ENCODE results near the gene UMODL1.

DNA sequence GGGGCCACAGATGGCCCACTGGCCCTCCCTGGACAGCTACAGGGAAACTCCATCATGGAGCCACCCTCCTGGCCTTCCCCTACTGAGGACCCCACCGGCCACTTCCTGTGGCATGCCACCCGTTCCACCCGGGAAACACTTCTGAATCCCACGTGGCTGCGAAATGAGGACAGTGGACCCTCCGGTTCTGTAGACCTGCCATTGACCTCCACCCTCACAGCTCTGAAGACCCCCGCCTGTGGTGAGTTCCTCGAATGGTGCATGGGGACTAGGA is 40.3 kb downstream of the UMODL1 start:
- no peak for TF ChIP-seq TCF7L2 (IDR thresholded peaks at IDR 0.05; ENCODE audit: low read depth, low read length)
- TF ChIP-seq, protein P1, sequence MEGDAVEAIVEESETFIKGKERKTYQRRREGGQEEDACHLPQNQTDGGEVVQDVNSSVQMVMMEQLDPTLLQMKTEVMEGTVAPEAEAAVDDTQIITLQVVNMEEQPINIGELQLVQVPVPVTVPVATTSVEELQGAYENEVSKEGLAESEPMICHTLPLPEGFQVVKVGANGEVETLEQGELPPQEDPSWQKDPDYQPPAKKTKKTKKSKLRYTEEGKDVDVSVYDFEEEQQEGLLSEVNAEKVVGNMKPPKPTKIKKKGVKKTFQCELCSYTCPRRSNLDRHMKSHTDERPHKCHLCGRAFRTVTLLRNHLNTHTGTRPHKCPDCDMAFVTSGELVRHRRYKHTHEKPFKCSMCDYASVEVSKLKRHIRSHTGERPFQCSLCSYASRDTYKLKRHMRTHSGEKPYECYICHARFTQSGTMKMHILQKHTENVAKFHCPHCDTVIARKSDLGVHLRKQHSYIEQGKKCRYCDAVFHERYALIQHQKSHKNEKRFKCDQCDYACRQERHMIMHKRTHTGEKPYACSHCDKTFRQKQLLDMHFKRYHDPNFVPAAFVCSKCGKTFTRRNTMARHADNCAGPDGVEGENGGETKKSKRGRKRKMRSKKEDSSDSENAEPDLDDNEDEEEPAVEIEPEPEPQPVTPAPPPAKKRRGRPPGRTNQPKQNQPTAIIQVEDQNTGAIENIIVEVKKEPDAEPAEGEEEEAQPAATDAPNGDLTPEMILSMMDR (IDR thresholded peaks at IDR 0.05): no peak
- TF ChIP-seq POLR2AphosphoS5 (IDR thresholded peaks at IDR 0.05; ENCODE audit: low read depth, low read length): no peak
- TF ChIP-seq, protein P2, sequence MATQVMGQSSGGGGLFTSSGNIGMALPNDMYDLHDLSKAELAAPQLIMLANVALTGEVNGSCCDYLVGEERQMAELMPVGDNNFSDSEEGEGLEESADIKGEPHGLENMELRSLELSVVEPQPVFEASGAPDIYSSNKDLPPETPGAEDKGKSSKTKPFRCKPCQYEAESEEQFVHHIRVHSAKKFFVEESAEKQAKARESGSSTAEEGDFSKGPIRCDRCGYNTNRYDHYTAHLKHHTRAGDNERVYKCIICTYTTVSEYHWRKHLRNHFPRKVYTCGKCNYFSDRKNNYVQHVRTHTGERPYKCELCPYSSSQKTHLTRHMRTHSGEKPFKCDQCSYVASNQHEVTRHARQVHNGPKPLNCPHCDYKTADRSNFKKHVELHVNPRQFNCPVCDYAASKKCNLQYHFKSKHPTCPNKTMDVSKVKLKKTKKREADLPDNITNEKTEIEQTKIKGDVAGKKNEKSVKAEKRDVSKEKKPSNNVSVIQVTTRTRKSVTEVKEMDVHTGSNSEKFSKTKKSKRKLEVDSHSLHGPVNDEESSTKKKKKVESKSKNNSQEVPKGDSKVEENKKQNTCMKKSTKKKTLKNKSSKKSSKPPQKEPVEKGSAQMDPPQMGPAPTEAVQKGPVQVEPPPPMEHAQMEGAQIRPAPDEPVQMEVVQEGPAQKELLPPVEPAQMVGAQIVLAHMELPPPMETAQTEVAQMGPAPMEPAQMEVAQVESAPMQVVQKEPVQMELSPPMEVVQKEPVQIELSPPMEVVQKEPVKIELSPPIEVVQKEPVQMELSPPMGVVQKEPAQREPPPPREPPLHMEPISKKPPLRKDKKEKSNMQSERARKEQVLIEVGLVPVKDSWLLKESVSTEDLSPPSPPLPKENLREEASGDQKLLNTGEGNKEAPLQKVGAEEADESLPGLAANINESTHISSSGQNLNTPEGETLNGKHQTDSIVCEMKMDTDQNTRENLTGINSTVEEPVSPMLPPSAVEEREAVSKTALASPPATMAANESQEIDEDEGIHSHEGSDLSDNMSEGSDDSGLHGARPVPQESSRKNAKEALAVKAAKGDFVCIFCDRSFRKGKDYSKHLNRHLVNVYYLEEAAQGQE (IDR thresholded peaks at IDR 0.05; ENCODE audit: insufficient read depth in 1 of 2, low read depth in 2 of 2, low read length in 1 of 2): no peak
- TF ChIP-seq SIN3A (IDR thresholded peaks at IDR 0.05; ENCODE audit: borderline replicate concordance, insufficient read depth, low read depth, low read length): no peak
